Lower leg skin (tissue), 3 donors: ENCODE results near the gene KRT76.

ENCODE experiments used
- CTCF ChIP-seq, 3 donors: fragments of 450-650 bp; IDR thresholded peaks; one replicate each; pipeline ENCODE4 v1.5.1; 2016; ENCODE audit warnings: antibody characterized with exemption in 3 of 3, mild to moderate bottlenecking in 3 of 3, moderate library complexity in 2 of 3
- POLR2A ChIP-seq, 2 donors: fragments of 450-650 bp; IDR thresholded peaks; one replicate each; pipeline ENCODE4 v1.6.1; 2016 to 2017; ENCODE audit warnings: antibody characterized with exemption in 2 of 2, mild to moderate bottlenecking in 1 of 2, moderate library complexity in 1 of 2

- no peak for TF ChIP-seq POLR2A (IDR thresholded peaks at IDR 0.05)
- no peak for TF ChIP-seq CTCF (IDR thresholded peaks at IDR 0.05)
Observed at GRCh38 chr12:52787324-52788191, 10.4 kb upstream of the KRT76 start.
